GM19193 (cell line): ENCODE results near the gene FIBCD1.

Source experiments
- POLR2A ChIP-seq: IDR thresholded peaks from 4 replicates; pipeline ENCODE4 v1.6.1; 2011; ENCODE audit not compliant: insufficient read depth, insufficient read length; ENCODE audit errors: extremely low read depth

Gene FIBCD1

DNA sequence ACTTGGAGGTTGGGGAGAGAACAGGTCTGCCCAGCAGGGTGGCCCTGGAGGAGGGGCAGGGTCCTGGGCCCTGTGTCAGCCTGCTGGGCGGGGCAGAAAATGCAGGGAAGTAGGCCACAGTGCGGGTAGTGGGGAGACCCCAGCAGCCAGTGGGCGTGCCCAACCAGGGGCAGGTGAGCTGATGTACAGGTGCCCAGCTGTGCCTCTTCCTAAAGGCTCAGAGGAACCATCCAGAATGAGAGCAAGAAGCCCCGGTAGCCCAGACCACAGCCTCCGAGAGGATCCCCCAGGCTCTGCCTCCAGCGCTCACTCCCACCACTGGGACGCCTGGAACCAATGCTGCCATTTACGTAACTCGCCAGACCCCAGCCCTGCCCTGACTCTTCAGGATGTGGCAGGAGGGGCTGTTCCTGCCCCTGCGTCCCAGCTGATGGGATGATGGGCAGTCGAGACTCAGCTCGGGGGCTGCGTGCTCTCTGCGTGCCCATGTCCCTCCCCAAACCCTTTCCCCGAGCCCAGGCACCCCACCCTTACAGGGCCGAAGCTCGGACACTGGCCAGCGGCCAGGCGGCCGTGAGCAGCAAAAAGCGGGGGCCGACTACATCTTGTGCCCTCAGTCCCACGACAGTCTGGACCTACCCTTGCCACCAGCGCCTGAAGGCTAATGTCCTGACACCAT, 24.5 kb downstream of the FIBCD1 start:
- TF ChIP-seq POLR2A = no peak

DNA sequence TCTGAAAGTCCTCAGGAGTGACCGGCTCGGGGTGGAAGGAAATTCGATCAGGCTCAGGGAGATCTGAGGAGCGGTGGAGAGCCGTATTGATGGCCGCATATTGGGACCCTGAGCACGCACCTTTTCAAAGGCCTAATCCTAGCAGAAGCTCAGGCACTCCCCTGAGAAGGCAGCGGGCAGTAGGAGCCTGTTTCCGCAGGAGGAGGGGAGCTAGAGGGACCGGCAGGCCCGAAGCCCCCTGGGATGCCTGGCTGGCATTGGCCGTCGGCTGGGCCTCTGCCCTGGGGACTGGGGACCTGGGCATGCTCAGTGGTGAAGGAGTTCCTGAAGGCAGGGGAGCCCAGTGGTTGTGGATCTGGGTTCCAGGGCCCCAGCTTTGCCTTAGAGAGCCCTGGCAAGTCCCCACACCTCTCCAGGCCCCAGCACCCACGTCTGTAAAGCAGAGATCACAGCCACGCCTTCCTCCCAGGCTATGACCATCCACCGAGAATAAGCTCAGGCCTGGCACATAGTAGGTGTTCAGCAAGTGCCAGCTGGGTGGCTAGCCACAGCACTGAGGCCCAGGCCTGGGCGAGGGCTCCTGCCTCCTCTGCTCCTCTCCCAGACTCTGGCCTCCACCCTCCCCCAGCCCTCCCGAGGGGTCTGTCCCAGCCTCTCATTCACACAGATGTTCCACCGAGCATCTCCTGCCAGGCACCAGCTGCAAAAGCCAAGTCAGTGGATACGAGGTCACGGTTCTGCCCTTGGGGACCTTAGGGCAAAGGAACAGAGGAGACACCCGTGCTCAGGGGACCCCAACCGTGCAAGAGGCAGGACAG, 25.2 kb downstream of the FIBCD1 start:
- no peak for TF ChIP-seq POLR2A

DNA sequence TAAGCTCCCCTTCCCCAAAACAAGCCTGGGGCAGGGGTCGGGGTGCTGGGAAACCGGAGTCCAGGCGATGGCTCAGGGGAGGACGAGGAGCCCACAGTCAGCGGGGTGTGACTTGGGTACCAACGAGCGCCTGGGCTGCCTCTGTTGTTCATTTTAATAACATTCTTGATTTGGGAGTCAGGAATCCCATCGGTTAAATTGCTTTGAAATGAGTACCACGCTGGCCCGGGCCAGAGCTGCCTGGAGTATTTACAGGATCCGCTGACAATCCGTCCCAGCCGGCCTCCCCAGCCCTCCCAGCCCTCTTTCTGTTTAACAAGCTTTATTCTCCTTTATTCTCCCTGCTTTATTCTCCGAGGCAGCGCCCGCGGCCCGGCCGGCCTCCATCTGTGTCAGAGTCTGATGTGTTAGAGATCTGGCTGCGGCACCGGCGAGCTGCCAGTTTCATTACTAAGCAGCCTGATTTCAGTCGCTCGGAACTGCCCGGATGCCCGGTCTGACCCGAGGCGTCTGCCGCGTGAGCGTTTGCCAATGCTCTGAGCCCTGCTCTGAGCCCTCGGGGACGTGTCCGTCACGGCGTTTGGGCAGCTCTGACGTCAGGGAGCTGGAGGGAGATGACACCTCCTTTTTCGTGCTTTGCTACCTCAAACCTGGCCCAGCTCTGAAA, 26.0 kb downstream of the FIBCD1 start:
- TF ChIP-seq POLR2A = no peak

DNA sequence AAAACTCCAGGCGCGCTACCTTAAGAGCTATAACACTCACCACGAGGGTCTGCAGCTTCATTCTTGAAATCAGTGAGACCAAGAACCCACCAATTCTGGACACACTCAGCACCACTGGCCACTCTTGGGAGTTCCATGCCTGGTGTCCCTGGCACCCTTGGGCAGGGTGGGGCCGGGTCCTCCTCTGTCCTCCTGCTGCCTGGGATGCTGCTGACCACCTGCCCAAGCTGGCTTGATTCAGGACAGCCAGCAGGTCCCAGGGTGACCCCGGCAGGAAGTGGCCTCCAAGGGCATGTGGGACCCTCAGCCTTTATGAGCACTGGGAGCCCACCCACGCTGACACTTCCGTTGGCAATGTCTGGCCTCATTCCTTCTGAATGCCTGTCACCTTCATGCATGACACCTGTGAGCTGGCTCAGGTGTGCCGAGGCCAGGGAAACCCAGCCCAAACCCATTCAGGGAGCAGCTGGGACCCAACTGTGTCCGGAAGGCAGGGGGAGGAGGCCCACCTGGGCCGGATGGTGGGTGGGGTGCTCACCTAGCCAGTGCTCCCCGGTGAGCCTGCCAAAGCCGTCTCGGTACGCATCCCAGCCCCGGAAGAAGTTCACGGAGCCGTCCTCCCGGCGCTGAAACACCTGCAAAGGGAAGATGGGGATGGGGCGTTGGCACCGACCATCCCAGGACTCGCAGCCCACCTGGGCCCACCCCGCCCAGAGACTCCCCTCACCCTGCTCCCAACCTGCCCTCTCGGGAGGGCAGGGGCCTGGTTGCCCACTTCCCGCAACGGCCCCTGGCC, 27.6 kb downstream of the FIBCD1 start:
- TF ChIP-seq POLR2A = no peak

DNA sequence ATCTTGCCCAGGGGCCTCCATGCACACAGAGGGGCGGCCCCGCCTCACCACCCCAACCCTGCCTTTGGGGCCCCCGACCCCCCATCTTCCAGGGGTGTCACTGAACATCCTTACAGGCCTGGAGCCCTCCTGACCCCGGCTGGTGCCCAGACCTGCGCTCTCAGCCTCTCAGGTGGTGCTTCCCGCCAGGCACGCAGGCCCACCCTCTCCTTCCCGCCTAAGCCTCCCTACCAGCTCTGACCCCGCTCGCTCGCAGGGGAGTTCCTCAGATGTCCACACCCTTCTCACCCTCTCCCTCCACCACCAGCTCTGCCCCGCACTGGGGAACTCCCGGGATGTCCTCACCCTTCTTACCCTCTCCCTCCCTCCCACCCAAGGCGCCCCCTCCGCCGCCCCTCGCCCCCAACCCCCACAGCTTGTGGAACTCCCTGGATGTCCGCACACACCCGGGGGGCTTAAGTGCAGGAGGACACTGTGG, 30.1 kb downstream of the FIBCD1 start:
- no peak for TF ChIP-seq POLR2A

DNA sequence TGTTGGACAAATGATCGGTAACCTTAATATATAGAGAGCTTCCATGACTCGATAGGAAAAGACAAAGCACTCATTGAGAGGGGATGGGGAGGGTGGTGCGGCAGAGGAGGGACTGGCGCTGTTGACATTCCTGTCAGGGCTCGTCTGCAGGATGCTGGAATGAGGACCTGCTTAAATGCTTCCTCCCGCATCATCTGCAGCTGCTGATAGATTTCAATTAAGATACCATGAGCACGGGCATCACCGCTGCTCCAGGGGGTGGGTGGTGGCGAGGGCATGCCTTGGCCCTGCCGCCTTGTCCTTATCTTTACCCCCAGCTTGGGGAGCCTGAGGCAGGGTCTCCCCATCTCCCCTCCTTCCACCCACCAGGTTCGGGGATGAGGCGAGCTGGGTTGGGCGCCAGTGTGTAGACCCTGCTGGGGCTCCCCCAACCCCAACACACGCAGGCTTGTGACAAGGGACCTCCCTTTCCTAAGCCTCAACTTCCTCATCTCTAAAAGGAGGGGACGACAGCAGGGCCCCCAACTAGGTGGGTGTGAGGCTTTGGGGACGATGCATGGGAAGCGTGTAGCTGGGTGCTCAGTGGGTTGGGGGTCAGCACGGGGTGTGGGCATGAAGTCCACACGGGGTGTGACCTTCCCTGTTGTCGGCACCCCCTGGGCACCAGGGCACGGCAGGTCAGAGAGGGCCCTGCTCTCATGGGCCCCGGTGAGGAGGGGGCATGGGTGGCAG, 30.7 kb downstream of the FIBCD1 start:
- TF ChIP-seq POLR2A = no peak

DNA sequence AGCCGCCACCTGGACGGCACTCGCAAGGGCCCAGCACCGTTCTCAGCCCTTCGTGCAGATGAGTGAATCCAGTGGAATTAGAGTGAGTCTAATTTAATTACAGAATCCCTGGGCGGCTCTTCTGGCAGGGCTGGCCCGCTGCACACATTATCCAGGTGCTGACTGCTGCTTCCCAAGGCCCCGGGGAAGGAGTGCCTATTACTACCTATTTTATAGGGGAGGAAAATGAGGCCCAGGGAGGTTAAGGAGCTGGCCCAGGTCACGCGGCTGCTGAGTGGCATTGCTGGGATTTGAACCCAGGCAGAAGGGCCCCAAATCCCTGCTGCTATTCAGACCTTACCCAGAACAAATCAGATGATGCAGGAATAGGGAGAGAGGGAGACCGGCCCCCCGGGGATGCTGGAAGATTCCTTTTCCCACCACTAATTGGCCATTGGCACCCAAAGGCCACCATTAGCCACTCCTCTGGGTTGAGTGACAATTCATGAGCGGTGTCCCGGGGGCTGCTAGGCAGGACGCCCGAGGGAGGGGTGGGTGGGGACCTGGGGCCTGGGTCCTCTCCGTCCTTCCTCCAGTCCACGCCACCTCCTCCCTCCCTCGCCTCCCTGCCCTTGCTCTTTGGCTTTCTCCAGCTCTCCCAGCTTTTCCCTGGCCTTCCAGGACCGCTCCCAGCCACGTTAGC, 32.2 kb downstream of the FIBCD1 start:
- no peak for TF ChIP-seq POLR2A

DNA sequence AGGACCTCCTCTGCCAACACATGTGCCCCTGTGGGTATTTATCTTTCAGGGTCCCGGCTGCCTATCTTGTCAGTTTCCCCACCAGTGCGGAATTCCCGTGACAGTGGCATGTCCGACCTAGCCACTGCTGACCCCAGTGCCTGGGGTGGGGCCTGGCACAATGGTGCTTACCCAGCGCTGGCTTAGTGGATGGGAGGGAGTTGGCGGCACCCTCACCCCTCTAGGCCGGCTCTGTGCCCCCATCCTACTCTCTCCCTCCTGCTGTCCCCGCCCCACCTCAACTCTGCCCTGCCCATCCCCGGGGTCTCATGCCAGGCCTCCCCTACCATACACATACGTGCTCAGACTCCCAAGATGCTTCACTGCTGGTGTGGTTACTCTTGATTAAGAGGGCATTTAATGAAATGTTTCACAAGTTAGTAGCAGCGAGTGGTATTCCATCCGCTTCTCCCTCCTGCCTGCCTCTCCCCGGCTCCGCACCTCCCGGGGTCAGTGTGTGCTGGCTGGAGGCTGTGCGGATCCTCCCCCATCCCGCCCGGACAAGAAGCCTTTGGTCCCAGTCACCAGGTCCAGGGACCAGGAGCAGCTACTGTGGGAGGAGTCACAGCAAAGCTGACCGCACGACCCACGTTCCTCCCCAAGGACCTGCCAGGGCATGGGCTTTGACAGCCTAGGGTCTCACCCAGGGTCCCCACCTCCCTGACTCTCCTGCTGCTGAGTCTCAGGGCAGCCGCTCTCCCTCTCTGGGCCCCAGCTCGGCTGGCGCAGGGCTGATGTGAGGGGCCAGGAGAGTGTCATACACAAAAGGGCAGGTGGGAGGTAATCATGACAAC, 32.9 kb downstream of the FIBCD1 start:
- no peak for TF ChIP-seq POLR2A

DNA sequence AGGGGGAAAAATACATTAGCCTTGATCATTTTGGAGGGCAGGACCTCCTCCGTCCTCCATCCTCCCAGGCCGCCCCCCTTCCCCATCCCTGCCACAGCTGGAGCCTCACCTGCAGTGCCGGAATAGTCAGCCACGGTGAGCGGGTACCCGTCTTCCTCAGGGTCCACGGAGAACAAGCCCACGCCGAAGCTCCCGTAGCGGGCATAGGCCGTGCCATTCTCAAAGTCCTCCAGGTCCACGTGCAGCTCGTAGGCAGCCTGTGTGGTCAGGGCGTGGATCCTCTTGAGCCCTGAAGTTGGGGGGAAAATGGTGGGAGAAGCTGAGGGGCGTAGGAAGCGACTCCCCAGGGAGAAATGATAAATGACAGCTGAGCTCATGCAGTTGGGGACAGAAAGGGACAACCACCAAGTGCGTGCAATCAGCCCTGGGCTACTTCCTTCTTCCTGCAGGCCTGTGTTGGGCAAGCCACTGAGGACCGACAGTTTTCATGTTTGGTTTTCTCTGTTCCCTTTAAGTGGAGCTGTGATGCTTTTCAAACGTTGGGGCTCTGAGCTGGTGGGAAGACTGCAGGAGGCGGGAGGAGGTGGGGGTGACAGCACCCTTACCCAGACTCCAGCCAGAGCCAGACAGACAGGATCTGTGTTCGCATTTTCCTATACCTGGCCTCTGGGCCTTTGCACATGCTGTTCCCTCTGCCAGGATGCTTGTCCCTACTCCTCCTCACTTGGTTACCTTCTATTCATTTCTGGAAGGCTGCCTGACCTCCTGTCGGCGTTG, 33.7 kb downstream of the FIBCD1 start:
- TF ChIP-seq POLR2A = no peak

DNA sequence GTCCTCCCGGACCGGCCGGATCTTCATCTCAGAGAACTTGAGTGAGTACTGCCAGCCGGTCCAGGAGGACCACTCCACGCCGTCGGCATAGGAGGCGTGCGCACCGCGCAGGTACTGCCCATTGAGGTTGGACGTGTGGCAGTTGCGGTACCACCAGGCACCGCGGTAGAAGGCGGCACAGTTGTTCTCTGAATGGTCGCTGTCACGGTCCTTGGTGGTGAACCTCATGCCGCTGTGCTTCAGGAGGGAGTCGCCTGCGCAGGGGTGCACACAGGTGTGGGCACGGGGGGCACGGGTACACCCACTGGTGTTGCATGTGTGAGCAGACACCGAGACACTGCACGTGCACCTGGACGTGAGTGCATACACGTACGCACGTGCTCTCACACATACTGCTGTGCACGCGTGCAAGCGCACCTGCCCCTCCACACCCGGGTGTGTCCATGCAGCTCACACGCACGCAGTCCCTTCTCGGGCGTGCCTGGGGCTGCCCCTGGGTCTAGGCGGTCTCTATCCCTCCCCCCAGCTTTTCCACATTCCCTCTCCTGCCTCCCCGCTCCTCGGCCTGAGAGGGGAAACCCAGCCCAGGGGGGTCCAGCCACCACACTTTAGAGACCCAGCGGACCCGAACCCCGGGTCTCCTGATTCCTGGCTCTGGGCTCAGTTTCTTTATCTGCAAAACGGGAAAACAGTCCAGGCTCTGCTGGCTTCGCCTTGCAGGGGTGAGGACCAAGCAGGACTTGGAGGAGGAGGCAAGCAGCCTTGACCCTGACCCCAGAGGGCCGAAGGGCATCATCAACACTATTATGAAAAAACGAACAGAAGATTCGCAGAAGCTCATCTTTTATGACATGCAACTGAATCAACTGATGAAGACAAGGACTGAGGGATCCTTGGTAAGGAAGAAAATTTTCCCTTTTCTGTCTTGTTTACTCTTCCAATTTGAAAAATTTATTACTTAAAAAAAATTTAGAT, 34.7 kb downstream of the FIBCD1 start:
- TF ChIP-seq POLR2A = no peak
